NB4 (cell line): ENCODE measurements around the gene CHD2.

Experiments used
- CTCF ChIP-seq: IDR thresholded peaks from one replicate; pipeline ENCODE4 v1.5.1; 2012; ENCODE audit warnings: low read depth, low read length
- MAX ChIP-seq: IDR thresholded peaks from 2 replicates; pipeline ENCODE4 v1.6.1; 2011; ENCODE audit warnings: low read depth, low read length
- MYC ChIP-seq: IDR thresholded peaks from 2 replicates; pipeline ENCODE4 v1.6.1; 2011; ENCODE audit warnings: low read depth, low read length
- POLR2A ChIP-seq: IDR thresholded peaks from 2 replicates; pipeline ENCODE4 v1.6.1; 2011; ENCODE audit warnings: mild to moderate bottlenecking; ENCODE audit not compliant: insufficient read length; ENCODE audit errors: extremely low read depth

- no peak for TF ChIP-seq CTCF
- TF ChIP-seq POLR2A = no peak
- TF ChIP-seq MAX = no peak
- no peak for TF ChIP-seq MYC
Measured at GRCh38 chr15:92891533-92892200, 8.5 kb upstream of the CHD2 start.
